NCI-H146 (cell line): Measurements from ENCODE around the gene ARHGEF28.

Experiments used
- DNase-seq: peaks from one replicate; lab custom pipeline; 2025; lab: John Stamatoyannopoulos, UW

ARHGEF28 gene

DNA sequence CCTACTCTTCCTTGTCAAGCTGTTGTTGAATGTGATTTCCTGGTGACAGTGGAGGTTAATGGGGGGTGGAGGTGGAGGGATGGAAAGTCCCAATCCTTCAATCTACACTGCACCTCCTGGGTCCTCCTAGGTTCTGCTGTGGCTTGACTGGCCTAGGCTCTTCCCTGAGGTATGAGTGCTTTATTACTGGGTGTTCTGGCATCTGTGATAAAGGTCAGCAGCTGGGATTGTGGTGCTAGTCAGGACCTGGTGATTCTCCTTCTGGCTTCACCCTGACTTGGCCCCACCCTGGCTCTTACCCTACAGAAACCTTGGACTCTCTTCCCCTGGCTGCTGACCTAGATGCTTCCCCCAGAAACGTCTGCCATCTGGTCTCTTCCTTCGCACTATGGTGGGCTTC lies 194.3 kb downstream of the ARHGEF28 start:
- no peak for DNase-seq

DNA sequence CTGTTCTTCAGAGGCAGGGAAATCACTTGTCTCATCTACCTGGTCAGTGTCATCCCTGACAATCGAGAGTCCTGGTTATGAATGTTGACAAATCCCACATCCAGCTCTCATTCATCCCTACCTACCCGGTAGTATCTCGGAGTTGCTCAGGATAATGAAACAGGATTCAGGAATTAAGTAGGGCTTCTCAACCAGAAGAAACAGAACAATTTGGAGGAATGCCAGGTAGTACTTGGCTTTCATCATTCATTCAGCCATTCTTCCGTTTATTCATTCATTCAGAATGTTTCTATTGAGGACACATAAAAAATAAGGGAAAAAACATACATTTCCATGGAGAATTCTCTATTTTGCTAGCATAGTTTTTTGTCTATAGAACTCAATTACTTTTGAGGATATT lies 195.0 kb downstream of the ARHGEF28 start:
- DNase-seq = no peak

DNA sequence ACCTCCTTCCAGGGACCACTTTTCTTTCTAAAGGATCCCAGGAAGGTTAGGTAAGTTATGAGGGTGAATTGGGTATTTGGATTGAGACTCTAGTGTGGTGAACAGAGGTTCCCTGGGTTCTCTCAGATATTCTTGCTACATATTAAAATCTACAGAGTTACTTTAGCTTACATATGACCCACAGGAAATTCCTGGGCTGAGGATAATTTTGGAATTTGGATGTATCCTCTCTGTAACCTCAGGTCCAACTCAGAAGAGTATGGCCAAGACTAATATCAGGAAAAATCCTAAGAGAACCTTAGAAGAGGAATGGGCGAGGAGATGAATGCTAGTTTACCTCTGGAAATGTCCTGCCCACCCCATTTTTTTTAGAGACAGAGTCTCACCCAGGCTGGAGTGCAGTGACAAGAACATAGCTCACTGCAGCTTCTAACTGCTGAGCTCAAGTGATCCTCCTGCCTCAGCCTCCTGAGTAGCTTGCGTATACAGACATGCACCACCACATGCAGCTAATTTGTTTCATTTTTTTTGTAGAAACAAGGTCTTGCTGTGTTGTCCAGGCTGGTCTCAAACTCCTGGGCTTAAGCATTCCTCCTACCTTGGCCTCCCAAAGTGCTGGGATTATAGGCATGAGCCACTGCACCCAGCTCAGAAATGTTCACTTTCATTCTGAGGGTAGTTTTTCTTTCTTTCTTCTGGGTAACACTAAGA lies 196.4 kb downstream of the ARHGEF28 start:
- DNase-seq = no peak

GRCh38 chr5:73822989-73823339 lies 197.0 kb downstream of the ARHGEF28 start:
- peak; percentile 78 for DNase-seq

- DNase-seq = peak; percentile 26
Measured at GRCh38 chr5:73823508-73823925, 197.5 kb downstream of the ARHGEF28 start.

- DNase-seq = no peak
Measured at GRCh38 chr5:73825199-73825598, 199.2 kb downstream of the ARHGEF28 start.

GRCh38 chr5:73825736-73826135 lies 199.7 kb downstream of the ARHGEF28 start:
- no peak for DNase-seq

DNA sequence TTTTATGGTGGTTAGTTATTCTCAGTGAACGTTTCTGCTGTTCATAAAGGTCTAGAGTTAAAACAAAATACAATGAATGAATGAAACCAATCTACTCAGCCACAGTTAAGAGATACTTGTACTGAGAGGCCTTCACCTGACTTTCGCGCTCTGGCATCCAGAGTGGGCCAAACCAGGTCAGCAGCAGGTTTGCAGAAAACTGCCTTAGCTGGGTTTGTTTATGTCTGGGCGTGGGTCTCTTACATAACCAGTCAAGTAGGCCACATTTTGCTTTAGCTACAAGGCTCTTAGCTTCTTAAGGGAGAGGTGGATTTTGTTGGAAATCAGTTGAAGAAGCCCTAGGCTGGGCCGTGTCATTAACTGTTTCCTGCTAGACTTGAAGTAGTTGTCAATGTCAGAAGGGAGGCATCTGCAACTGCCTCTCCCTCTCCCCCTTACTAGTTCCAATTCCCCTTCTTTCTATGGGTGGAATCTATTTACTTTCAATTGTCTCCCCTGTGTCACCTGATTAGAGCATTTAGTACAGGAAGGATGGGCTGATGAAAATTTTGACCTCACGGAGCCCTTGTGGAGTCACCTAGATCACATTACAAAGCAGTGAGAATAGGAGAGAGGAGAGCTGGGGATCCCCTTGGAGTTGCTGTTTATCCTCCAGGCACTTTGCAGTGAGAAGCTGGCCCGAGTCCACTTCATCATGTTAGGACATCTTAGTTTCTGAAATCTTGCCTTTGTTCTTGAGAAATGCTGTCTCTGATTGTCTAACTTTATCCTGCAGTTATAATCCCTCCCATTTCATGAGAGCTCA lies 200.5 kb downstream of the ARHGEF28 start:
- peak; percentile 87 for DNase-seq

- DNase-seq = no peak
Measured at GRCh38 chr5:73827106-73827450, 201.1 kb downstream of the ARHGEF28 start.

GRCh38 chr5:73828465-73828864 lies 202.5 kb downstream of the ARHGEF28 start:
- DNase-seq = no peak

GRCh38 chr5:73830646-73831045 lies 204.7 kb downstream of the ARHGEF28 start:
- DNase-seq = no peak

GRCh38 chr5:73831066-73831465 lies 205.1 kb downstream of the ARHGEF28 start:
- no peak for DNase-seq

DNA sequence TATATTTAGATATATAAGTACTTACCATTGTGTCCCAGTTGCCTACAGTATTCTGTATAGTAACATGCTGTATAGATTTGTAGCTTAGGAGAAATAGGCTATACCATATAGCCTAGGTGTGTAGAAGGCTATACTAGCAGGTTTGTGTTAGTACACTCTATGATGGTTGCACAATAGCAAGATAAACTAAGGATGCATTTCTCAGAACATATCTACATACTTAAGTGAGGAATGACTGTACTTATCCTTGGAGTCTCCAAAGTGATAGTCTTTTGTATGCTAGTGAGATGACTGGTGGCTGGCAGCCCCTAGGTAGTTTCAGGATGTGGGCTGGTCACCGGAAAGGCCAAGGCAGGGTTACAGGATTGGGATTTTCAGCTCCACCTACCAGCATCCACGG lies 208.7 kb downstream of the ARHGEF28 start:
- no peak for DNase-seq

DNA sequence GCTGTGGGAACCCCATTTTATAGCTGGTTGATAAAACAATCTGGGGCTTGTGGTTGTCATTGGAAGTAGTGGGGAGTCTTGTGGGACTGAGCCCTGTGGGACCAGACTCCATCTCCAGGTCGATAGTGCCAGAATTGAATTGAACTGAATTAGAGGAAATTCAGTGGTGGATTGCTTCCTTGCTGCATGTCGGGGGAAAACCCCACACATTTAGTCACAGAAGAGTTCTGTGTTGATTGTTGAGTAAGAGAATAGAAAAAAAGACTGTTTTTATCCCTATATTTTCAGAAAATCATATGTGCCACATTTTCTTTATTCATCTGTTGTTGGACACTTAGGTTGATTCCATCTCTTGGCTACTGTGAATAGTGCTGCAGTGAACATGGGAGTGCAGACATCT lies 209.7 kb downstream of the ARHGEF28 start:
- no peak for DNase-seq

GRCh38 chr5:73836607-73837006 lies 210.6 kb downstream of the ARHGEF28 start:
- no peak for DNase-seq

DNA sequence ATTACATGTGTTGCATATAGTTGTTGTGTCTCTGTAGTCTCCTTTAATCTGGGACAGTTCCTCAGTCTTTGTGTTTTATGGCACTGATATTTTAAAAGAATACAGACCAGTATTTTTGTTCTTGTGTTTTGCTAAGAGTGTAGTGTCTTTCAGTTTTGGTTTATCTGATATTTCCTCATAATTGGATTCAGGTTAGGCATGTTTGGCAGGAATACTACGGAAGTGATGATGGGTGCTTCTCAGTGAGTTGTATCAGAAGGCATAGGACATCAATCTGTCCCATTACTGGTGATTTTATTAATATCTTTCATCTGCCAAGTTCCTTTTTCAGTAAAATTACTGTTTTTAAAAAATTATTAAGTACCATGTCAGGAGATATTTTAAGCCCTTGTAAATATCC lies 212.9 kb downstream of the ARHGEF28 start:
- no peak for DNase-seq

- no peak for DNase-seq
Measured at GRCh38 chr5:73841641-73842040, 215.6 kb downstream of the ARHGEF28 start.

- no peak for DNase-seq
Measured at GRCh38 chr5:73844165-73844564, 218.2 kb downstream of the ARHGEF28 start.

DNA sequence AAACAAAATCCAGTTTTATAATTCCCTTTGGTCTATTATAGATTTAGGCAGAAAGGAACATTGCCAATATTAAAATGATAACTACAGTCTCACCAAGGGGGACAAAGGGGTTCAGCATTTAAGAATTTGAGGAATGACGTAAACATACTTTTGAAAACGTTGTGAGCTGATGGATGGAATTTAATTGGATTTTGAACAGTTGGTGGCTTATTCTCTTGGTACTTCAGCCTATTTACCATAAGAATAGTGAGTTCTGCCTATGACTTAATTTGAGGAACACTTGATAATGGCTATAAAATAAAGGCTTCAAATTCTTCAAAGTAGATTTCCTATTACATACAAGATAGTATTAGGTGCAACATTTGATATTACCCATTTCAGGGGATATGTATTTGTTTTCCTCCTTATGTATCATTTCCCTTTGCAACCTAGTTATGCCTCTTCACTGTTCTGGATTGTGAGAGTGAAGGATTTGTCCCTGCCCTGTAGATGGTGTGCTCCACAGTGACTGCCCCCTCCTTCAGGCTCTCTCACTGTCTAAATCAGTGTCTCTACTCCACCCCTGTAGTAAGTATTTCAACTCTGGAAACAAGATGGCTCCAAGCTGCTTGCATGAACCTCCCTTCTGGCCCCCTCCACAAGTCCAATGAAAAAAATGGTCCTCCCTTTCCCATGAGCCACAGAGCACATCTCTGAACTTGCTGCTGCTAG lies 225.6 kb downstream of the ARHGEF28 start:
- DNase-seq = no peak

- DNase-seq = peak; percentile 90
Measured at GRCh38 chr5:73853091-73853490, 227.1 kb downstream of the ARHGEF28 start.

DNA sequence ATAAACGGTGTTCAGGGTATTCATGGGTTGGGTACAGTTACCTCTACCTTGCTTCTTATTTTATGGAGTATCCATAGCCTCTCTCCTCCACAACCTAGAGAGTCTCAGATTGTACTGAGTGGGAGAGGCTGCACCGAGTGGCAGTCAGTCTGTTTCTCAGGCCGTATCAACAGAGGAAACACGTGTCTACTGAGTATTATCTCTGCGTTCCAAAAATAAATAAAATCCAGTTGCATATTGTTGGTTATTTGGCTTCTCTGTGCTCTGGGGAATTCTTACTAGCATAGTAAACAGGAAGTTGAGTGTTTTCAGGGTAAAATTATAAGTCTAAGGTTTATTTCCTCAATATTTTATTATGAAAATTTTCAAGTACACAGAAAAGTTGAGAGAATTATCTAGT lies 231.0 kb downstream of the ARHGEF28 start:
- DNase-seq = no peak

DNA sequence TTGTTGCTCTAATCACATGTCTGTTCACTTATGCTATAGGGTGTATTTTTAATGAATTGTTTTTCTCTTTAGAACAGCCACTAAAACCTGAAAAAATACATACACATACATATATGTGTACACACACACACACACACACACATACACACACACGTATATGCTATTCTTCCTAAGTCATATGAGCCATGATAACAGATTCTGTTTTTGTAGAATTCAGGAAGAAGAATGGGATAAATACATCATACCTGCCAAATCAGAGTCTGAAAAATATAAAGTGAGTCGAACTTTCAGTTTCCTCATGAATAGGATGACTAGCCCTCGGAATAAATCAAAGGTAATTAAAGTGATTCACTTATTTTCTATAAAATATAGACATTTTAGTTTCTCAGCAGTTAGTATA lies 231.4 kb downstream of the ARHGEF28 start:
- no peak for DNase-seq

- DNase-seq = no peak
Measured at GRCh38 chr5:73858054-73858453, 232.1 kb downstream of the ARHGEF28 start.
